ENCODE results near the gene FAM171A1. TPM values are rescaled to one million over a fixed set of nuclear protein-coding genes. Genes with fewer than 3 reads are reported as not detected.

The FAM171A1 gene
- total RNA-seq, 1 donor from 2014 or later: 28.2 TPM

DNA sequence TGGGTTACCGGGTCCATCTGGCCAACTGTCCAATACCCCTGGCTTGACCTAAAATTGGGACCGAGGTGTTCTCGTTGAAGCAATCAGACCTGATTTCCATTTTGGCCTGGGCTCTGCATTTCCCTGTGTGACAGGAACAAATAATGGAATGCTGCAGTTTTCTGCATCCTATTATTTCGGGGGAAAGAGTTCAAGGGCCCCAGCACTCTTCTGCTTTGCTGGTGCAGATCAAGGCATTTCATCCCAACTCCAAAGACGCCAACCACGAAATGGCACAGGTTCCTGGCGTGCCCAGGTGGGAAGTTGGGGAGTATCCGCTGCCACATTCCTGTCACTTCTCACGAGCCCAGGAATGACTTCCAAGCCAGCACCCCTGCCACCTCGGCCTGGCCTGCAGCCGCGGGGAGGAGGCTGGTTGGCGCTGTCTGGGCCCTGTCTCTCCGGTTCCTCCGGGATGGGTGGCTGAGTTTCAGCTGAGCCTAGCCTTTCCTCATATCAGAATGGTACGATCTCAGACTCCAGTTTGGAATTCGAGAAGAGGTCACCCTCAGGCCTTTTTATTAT lies 56.5 kb downstream of the FAM171A1 start:
- no peak overlapping the region for H3K4me3 ChIP-seq
- no peaks in the 10 kb centered on the region for H3K9me3 Mint-ChIP-seq
- H3K4me2 ChIP-seq: no peak overlapping the region
- peaks cover 6% of the 10 kb centered on the region for H3K4me1 ChIP-seq
- H4K20me1 ChIP-seq (ENCODE audit: low read depth): peaks cover 10% of the 10 kb centered on the region
- no peak overlapping the region for H3K27ac Mint-ChIP-seq
- no peak for DNase-seq (ENCODE audit: low spot score)
- H2AFZ ChIP-seq (replicated peaks): no peak overlapping the region
- no peak overlapping the region for H3K9ac ChIP-seq
- no peaks in the 10 kb centered on the region for H3K27me3 ChIP-seq
- no peak overlapping the region for H3K4me3 Mint-ChIP-seq
- no peak overlapping the region for H3K27ac ChIP-seq
- TF ChIP-seq EZH2phosphoT487 (IDR thresholded peaks at IDR 0.05) (no peak), EZH2 (IDR thresholded peaks at IDR 0.05) (no peak)
- TF ChIP-seq, protein P1, sequence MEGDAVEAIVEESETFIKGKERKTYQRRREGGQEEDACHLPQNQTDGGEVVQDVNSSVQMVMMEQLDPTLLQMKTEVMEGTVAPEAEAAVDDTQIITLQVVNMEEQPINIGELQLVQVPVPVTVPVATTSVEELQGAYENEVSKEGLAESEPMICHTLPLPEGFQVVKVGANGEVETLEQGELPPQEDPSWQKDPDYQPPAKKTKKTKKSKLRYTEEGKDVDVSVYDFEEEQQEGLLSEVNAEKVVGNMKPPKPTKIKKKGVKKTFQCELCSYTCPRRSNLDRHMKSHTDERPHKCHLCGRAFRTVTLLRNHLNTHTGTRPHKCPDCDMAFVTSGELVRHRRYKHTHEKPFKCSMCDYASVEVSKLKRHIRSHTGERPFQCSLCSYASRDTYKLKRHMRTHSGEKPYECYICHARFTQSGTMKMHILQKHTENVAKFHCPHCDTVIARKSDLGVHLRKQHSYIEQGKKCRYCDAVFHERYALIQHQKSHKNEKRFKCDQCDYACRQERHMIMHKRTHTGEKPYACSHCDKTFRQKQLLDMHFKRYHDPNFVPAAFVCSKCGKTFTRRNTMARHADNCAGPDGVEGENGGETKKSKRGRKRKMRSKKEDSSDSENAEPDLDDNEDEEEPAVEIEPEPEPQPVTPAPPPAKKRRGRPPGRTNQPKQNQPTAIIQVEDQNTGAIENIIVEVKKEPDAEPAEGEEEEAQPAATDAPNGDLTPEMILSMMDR (IDR thresholded peaks at IDR 0.05): no peak
- H3K4me1 Mint-ChIP-seq: peaks cover 31% of the 10 kb centered on the region
- peaks cover 5% of the 10 kb centered on the region for H3K36me3 Mint-ChIP-seq
- H3K79me2 ChIP-seq (ENCODE audit: low read depth): peaks cover under 1% of the 10 kb centered on the region
- no peaks in the 10 kb centered on the region for H3K9me3 ChIP-seq (ENCODE audit: low read depth)
- H3K36me3 ChIP-seq: no peaks in the 10 kb centered on the region
- H3K27me3 Mint-ChIP-seq (ENCODE audit: insufficient read depth, low read depth): peaks cover 2% of the 10 kb centered on the region
- H3F3A ChIP-seq (ENCODE audit: low read depth): no peaks in the 10 kb centered on the region

DNA sequence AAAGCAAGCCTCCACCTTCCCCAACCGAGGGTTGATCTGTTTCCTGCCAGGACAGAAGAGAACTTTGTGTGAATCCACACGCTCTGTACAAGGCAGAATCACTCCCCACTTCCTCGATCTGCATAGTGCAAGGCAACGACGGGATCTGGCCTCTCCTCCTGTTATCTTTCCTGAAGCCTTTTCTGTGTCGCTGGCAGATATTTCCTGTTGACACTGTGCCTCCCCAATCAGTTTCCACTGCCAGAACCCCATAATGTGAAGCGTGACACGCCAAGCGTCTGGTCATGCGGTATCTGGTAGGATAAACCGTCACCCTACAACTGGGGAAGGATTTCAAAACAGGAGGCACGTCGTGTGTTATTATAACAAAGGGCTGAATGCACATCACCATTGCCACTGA lies 57.2 kb downstream of the FAM171A1 start:
- Mint-ChIP-seq H3K36me3 (peaks cover 2% of the 10 kb centered on the region), H3K9me3 (no peaks in the 10 kb centered on the region), H3K27me3 (ENCODE audit: insufficient read depth, low read depth) (peaks cover 2% of the 10 kb centered on the region), H3K27ac (peak overlapping the region; percentile 62), H3K4me3 (no peak overlapping the region), H3K4me1 (peaks cover 31% of the 10 kb centered on the region)
- H3K79me2 ChIP-seq (ENCODE audit: low read depth): peaks cover 7% of the 10 kb centered on the region
- H3K27me3 ChIP-seq: no peaks in the 10 kb centered on the region
- H3F3A ChIP-seq (ENCODE audit: low read depth): no peaks in the 10 kb centered on the region
- H3K27ac ChIP-seq: no peak overlapping the region
- no peaks in the 10 kb centered on the region for H3K36me3 ChIP-seq
- H3K4me2 ChIP-seq: no peak overlapping the region
- no peak overlapping the region for H3K4me3 ChIP-seq
- no peak overlapping the region for H2AFZ ChIP-seq (replicated peaks)
- peaks cover 10% of the 10 kb centered on the region for H4K20me1 ChIP-seq (ENCODE audit: low read depth)
- H3K9ac ChIP-seq: no peak overlapping the region
- DNase-seq (ENCODE audit: low spot score): no peak
- TF ChIP-seq EZH2 (IDR thresholded peaks at IDR 0.05) (no peak), EZH2phosphoT487 (IDR thresholded peaks at IDR 0.05) (no peak)
- TF ChIP-seq, protein P1 (IDR thresholded peaks at IDR 0.05): no peak
- H3K4me1 ChIP-seq: peaks cover 6% of the 10 kb centered on the region
- no peaks in the 10 kb centered on the region for H3K9me3 ChIP-seq (ENCODE audit: low read depth)

DNA sequence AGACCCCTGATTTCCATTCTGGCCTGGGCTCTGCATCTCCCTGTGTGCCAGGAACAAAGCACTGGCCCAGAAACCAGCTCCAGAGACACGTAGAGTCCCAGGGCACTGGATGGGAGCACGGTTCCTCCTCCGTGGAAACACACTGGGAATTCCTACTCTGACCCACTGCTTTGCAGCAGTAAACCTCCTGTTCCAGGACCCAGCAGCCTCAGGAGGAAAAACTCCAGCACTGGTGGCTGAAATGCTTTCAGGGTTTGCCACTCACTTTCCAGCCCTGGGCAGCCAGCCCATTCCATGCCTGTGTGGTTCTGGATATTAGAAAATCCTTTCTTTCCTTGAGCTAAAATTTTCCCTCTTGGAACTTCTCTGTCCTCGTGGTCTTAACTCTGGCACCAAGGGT lies 58.0 kb downstream of the FAM171A1 start:
- no peaks in the 10 kb centered on the region for H3K9me3 Mint-ChIP-seq
- H3K36me3 Mint-ChIP-seq: peaks cover 3% of the 10 kb centered on the region
- H3K79me2 ChIP-seq (ENCODE audit: low read depth): peaks cover 11% of the 10 kb centered on the region
- H3K27me3 Mint-ChIP-seq (ENCODE audit: insufficient read depth, low read depth): peaks cover 2% of the 10 kb centered on the region
- peaks cover 31% of the 10 kb centered on the region for H3K4me1 Mint-ChIP-seq
- no peak overlapping the region for H3K4me3 Mint-ChIP-seq
- no peak overlapping the region for H3K27ac ChIP-seq
- H4K20me1 ChIP-seq (ENCODE audit: low read depth): peaks cover 10% of the 10 kb centered on the region
- no peak overlapping the region for H3K9ac ChIP-seq
- H3K9me3 ChIP-seq (ENCODE audit: low read depth): no peaks in the 10 kb centered on the region
- H3K27ac Mint-ChIP-seq: no peak overlapping the region
- no peaks in the 10 kb centered on the region for H3K27me3 ChIP-seq
- H3K36me3 ChIP-seq: no peaks in the 10 kb centered on the region
- TF ChIP-seq, protein P1 (IDR thresholded peaks at IDR 0.05): no peak
- TF ChIP-seq EZH2phosphoT487 (IDR thresholded peaks at IDR 0.05) (no peak), EZH2 (IDR thresholded peaks at IDR 0.05) (no peak)
- H3F3A ChIP-seq (ENCODE audit: low read depth): no peaks in the 10 kb centered on the region
- H3K4me1 ChIP-seq: peaks cover 6% of the 10 kb centered on the region
- no peak overlapping the region for H3K4me2 ChIP-seq
- no peak overlapping the region for H2AFZ ChIP-seq (replicated peaks)
- H3K4me3 ChIP-seq: no peak overlapping the region
- no peak for DNase-seq (ENCODE audit: low spot score)
